Measurements from ENCODE around the gene NDUFC1.
A peak's percentile ranks its signal among the peaks of the same experiment; 100 is the strongest.

Gene NDUFC1

GRCh38 chr4:139295206-139295941 lies 6.9 kb downstream of the NDUFC1 start (continued):
- 0 out of 2 replicates have a peak, but pooled peaks have one; percentile 70 for TF ChIP-seq PBX3 (CRISPR knock-in tag; IDR thresholded peaks at IDR 0.05)
- peak; percentile 35 for TF ChIP-seq ZBTB26 (tag by site-specific recombination; optimal IDR thresholded peaks at IDR 0.05)
- TF ChIP-seq ZNF354C (tag by site-specific recombination; IDR thresholded peaks at IDR 0.05; ENCODE audit: borderline replicate concordance, low read depth): no peak
- no peak for TF ChIP-seq ZNF560 (tag by site-specific recombination; IDR thresholded peaks at IDR 0.05; ENCODE audit: borderline replicate concordance)
- TF ChIP-seq CTCF (tag by site-specific recombination; IDR thresholded peaks at IDR 0.05): peak; percentile 97
- TF ChIP-seq ZNF629 (tag by site-specific recombination; IDR thresholded peaks at IDR 0.05): peak; percentile 43
- peak; percentile 68; the same call in 1 of the 2 replicates for TF ChIP-seq ZBTB7A (tag by site-specific recombination; IDR thresholded peaks at IDR 0.05; ENCODE audit: low read depth)
- peak; percentile 31; the same call in 1 of the 2 replicates for TF ChIP-seq INSM2 (tag by site-specific recombination; IDR thresholded peaks at IDR 0.05)
- TF ChIP-seq GLI2 (tag by site-specific recombination; IDR thresholded peaks at IDR 0.05; ENCODE audit: borderline replicate concordance, low read depth): no peak
- TF ChIP-seq ZNF660 (tag by site-specific recombination; IDR thresholded peaks at IDR 0.05): peak; percentile 76
- peak; percentile 72 for TF ChIP-seq ZXDB (tag by site-specific recombination; IDR thresholded peaks at IDR 0.05)
- peak; percentile 8; the same call in 1 of the 2 replicates for TF ChIP-seq PRDM10 (tag by site-specific recombination; IDR thresholded peaks at IDR 0.05)
- peak; percentile 73 for TF ChIP-seq MZF1 (tag by site-specific recombination; IDR thresholded peaks at IDR 0.05; ENCODE audit: borderline replicate concordance)
- TF ChIP-seq ZNF184 (tag by site-specific recombination; IDR thresholded peaks at IDR 0.05): no peak
- peak; percentile 43 for TF ChIP-seq ZBTB17 (tag by site-specific recombination; IDR thresholded peaks at IDR 0.05)
- TF ChIP-seq BCL11A (tag by site-specific recombination; IDR thresholded peaks at IDR 0.05; ENCODE audit: low read depth): no peak
- TF ChIP-seq ZNF639 (tag by site-specific recombination; IDR thresholded peaks at IDR 0.05): 0 out of 2 replicates have a peak, but pooled peaks have one; percentile 70
